GM10847 (cell line): Measurements from ENCODE around the gene ZDHHC8.

Source experiments
- POLR2A ChIP-seq: IDR thresholded peaks from 2 replicates; pipeline ENCODE4 v1.6.1; 2011; ENCODE audit not compliant: insufficient read length; ENCODE audit errors: extremely low read depth

ZDHHC8 gene

DNA sequence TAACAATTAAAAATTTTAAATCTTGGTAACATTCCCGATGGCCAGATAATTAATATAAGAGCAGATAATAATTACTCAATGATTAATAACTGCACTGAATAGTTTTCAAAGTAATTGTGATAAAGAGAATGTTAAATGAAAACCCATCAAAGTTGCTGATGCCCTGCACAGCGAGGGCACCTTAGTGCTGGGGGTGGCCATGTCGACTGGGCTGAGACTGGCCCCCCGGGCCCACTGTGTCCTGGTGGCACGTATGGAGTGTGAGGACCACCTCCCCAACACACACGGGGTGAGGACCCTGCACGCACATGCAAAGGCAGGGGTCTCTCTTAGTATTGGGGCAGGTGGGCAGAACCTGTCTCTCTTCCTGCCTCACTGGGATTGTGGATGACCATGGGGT lies 34.3 kb downstream of the ZDHHC8 start:
- no peak for TF ChIP-seq POLR2A

- no peak for TF ChIP-seq POLR2A
Observed at GRCh38 chr22:20166703-20167102, 35.1 kb downstream of the ZDHHC8 start.

DNA sequence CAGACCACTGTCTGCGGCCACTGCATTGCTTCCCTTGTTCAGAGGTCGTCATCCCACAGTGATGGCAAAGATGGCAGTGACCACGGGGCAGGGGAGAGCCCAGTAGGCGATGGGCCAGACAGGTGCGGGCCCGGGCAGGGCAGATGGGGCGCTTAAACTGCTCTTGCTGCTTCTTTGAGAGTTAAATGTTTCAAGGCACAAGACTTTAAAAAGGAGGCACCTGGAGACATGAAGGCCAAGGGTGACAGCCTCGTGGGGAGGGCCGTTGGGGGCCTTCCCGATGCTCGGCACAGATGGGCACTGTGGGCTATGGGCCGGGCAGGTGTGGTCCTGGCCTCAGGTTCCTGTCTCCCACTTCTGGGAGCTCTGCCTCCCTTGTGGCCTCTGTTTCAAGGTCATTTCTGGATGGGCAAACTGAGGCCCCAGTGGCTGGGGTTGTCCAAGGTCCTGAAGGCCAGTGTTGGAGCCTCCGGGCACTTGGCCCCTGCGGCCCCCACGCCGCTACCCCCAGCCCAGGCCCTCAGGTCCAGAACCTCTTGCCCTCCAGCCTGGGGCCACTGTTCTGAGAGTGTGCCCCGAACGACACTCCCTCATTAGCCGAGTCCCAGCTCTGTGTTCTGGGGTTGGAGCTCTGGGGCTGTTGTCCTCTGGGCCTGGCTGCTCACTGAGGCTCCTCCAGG lies 36.2 kb downstream of the ZDHHC8 start:
- TF ChIP-seq POLR2A, result no peak

GRCh38 chr22:20169253-20169822 lies 37.7 kb downstream of the ZDHHC8 start:
- TF ChIP-seq POLR2A, result no peak

DNA sequence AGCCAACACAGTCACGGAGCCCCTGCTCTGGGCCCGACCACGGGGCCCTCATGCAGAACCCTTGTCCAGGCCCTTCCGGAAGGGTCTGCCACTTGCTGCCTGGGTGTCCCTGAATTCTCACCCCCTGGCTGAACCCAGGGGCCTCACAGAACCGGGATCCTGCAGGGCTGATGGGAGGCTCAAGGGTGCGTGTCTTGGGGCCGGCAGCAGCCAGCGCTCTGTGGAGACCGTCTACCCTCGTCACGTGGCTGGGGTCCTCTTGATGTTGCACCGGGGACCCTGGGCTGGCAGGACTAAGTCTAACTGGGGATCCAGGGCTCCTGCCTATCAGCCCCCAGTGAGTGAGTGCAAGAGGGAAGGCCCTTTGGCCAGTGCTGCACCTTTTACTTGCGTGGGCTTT lies 38.6 kb downstream of the ZDHHC8 start:
- no peak for TF ChIP-seq POLR2A

DNA sequence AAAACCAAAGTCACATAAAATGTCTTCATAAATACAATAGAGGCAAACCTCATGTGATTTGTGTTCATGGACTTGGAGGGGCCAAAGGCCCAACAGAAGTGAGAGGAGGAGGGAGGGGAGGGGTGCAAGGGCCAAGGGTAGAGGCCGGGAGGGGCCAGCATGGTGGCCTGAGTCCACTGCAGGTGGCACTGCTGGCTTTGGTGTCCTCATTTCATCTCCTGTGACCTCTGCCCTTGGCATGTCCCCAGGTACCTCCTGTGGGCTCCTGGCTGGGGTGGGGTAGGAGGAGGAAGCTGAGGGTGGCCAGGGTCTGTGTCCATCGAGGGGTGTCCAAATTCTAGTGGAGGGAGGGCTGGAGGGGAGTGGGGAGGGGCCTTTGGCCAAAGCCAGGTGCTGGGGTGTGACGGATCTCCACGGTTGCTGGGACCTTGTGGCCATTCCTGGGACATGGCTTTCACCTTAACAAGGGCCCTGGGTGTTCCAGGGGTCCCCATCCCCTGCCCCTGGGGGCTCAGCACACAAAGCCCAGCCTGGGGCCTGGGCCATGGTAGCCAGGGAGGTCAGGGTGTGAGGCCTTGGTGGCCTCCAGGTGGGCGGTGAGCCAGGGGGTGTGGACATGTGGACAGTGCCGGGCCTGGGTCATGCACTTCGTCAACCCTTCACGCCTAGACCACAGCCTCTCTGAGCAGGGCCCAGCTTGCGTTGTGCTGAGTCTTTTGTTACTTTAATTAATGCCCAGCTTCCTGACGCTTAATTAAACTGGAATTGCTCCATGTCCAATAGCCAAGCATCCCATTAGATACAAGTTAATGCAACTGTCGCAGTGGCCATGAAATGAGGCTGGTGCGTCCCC lies 39.9 kb downstream of the ZDHHC8 start:
- no peak for TF ChIP-seq POLR2A

DNA sequence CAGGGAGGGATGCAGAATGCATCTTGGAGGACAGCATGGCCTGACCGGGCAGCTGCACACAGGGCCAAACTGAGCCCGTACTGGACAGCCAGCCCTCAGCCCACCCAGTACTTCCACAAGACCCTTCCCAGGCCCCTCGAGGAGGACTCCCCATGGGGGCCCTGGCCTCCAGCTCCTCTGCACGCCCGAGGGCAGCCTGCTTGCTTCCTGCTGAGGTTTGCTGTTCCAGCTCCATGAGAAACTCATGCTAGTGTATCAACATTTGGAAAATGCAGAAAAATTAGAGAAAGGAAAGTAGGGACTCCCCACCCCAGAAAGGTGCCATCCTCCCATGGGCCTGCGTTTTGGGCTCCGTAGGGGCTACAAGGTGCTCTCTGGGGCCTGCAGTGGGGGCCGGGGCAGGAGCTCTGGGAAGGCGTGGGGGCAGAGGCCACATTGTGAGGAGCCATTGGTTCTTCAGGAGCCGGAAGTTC lies 40.6 kb downstream of the ZDHHC8 start:
- no peak for TF ChIP-seq POLR2A

- no peak for TF ChIP-seq POLR2A
Observed at GRCh38 chr22:20173246-20173645, 41.6 kb downstream of the ZDHHC8 start.

GRCh38 chr22:20173772-20174171 lies 42.2 kb downstream of the ZDHHC8 start:
- no peak for TF ChIP-seq POLR2A

- TF ChIP-seq POLR2A, result no peak
Observed at GRCh38 chr22:20174785-20175596, 43.4 kb downstream of the ZDHHC8 start.

DNA sequence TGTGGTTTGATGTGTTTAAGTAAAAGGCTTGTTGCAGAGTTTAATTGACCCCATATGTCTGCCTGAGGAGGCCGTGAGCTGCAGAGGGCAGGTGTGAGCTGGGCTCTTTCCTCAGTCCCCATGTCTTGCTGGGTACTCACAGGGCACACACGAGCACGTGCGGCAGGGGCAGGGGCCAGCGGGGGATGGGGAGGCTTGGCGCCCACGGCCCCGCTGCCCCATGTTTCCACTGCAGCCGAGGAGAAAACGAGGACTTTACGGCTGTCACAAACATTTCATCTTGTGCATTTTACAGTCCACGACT lies 43.9 kb downstream of the ZDHHC8 start:
- no peak for TF ChIP-seq POLR2A

DNA sequence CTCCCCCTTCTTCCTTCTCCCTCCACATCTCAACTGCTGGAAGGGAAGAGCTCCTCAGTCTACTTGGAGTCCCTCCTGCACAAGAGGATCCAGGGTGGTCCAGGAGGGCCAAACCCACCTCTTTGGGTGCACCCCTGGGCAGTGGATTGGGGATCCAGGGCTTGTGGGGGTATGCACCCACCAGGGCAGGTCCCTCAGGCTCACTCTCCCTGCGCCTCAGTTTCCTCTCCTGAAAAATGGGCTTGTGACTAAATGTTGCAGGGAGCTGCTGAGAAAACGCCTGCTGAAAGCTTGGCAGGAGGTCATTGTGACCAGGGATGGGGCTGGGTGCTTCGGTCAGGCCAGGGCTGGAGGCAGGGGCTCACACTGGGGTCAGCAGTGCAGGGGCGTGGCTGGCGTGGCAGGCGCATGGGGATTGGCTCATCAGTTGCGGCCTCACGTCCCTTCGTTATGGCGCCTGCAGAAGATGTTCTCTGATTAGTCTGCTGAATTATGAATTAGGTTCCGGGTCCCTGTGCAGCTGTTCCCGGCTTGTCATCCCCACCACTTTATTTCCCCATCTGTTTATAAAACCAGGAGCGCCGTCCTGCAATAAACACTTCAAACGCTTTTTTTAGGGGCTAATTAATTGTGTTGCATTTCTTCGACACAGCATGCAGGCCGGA lies 44.9 kb downstream of the ZDHHC8 start:
- no peak for TF ChIP-seq POLR2A

DNA sequence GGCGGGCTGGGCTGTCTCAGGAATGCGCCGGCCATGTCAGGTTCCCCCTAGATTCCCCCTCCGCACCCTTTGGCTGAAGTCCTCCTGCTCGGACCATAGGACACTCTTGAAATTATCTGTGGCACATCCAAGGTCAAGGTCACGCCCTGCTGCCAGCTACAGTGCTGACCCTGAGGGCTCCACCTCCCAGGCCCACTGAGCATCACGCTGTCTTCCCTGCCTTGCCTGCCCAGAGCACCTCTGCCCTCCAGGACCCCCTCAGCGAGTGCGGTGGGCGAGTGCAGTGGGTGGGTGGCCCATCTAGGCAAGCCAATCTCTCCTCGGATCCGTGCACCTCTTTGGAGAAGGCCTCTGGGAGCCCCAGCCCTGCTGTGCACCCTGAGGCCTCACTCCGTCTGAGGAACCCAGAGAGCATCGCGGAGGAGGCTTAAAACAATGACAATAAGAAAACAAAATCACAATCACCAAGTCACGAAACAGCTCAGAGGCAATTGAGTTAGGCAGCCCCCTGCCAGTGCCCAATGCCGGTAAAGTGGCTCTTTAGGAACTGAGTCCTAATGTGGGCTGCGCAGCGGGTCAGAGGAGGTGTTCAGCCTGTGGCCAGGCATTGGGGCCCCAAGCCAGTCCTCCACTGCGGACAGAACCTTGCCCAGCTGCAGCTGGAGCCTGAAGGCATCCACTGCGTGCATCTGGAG lies 45.8 kb downstream of the ZDHHC8 start:
- no peak for TF ChIP-seq POLR2A

DNA sequence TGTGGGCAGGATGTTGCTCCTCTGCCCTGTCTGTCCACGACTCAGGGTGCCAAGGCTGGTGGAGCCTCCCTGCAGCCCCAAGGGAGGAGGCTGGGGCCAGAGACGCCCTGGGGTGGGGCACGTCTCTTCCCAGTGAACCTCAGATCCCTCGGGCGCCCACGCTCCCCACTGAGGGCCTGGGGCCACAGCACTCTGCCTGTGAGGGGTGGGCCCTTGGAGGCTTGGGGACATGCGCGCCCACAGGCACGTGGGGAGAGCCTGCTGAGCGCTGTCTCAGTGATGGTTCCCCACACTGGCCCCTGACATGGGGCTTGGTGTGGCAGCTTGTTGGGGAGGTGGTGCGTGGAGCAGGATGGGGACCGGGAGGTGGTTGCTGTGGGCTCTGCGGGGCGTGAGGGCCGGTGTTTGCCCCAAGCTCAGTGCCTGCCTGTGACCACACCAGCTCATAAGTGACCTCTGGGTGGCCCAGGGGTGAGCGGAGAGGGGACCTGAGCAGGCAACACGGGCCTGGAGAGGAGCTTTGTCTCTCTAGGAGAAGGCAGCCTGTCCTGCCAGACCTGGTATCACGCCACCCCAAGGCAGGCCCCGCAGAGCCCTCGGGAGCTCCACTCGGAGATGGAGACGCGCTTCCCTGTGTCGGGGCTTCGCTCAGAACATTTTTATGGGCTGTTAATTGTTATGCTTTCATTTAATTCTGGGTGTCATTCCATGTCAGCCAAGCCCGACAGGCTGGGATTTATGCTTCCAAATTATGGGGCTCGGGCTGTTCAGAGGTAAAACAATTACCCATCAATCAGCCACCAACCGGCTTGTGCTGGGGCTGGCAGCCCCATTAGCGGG lies 46.7 kb downstream of the ZDHHC8 start:
- no peak for TF ChIP-seq POLR2A

DNA sequence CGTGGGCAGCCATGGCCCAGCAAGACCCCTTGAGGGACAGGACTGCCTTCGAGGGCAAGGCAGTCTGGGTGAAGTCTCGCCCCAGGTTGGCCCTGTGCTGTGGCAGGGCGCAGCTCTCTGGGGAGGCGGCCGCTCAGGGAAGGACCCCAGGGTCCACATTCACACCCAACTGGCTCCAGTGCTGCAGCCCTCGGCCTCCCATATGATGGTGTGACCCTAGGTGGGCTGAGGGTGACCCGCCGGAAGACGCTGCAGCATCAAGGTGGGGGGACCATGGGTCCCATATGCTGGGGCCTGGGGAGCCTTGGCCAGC lies 47.3 kb downstream of the ZDHHC8 start:
- TF ChIP-seq POLR2A, result no peak
